ENCODE data around the gene DENND4A.
A peak's percentile ranks its signal among the peaks of the same experiment; 100 is the strongest.

DENND4A gene

GRCh38 chr15:65666257-65666656 lies 125.8 kb downstream of the DENND4A start:
- DNase-seq (ENCODE audit: low read depth), result no peak

GRCh38 chr15:65663521-65663920 lies 128.6 kb downstream of the DENND4A start:
- DNase-seq (ENCODE audit: low read depth), result no peak

DNA sequence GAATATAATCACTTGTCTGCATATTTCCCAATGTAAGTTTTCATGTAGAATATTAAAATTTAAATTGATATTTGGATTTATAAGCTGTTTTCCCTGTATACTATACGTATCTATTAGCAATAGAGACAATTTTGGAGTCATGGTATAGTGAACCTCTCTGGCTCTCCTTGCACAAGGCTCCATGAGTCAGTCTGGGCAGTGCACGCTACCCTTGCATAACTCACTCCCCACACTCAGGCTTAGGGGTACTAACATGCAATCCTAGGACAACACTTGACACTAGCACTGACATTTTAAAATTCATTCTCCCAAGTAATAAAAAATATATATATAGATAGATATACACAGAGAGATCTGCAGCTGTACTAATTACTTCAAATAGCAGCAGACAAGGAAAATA lies 131.2 kb downstream of the DENND4A start:
- DNase-seq (ENCODE audit: low read depth), result no peak

- no peak for DNase-seq (ENCODE audit: low read depth)
Observed at GRCh38 chr15:65659502-65660052, 132.5 kb downstream of the DENND4A start.

GRCh38 chr15:65655457-65655856 lies 136.6 kb downstream of the DENND4A start:
- DNase-seq (ENCODE audit: low read depth), result no peak

- DNase-seq (ENCODE audit: low read depth), result no peak
Observed at GRCh38 chr15:65655026-65655425, 137.1 kb downstream of the DENND4A start.

DNA sequence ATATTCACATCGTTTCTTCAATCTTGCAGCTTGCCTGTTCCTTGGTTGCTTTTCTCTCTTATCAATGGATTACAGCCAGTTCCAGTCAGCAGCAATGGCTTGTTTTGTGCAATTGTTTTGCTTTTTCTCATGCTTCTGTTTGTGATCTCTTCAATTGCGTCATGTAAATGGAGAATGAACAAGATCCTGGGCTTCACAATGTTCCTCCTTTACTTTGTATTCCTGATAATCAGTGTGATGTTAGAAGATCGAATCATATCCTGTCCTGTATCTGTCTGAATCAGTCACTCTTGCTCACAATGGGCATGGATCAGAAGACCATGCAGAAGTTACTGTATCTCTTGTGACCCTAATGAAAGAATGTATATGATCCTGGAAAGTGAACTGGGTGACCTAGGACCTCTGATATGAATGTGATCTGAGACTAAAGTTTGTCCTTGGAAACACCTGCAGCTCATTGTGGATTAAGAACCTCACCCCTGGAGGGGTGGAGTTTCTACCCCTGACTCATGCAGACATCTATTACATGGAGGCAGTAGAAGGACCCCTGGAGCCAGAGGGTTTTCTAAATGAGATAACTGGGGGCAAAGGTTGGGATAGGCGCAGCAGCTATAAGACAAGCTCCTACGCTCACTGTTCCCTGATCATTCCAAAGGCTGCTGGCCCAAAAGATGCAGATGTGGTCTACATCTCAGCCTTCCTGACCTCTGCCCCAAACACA lies 138.1 kb downstream of the DENND4A start:
- no peak for DNase-seq (ENCODE audit: low read depth)

DNA sequence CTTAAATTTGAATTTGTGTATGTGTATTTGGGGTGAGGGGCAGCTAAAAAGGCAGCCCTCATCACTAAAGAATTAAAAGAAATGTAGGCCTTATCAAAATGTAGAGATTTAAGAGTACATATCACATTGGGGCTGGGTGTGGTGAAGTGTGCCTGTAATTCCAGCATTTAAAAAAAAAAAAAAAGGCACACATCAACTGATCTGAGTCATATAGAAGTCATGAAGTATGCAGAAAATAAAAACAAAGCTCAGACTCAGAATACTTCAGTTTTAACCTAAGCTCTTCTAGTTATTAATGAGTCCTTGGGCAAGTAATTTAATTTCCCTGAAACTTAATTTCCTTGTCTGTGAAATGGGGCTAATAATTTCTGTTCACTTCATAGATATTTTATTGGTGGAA lies 138.8 kb downstream of the DENND4A start:
- no peak for DNase-seq (ENCODE audit: low read depth)

- no peak for DNase-seq (ENCODE audit: low read depth)
Observed at GRCh38 chr15:65651831-65652749, 140.0 kb downstream of the DENND4A start.

DNA sequence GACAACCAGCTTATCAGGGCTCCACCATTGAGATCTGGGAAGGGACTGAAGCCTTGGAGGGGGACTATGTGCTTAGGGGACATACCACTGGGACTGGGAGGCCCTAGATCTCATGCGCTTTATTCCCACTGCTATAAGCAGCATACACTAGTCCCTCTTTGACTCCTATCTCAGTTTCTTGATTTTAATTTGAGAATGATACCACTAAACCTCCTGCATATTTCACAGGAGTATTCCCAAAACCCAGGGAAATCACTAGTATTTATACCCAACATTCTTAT lies 141.1 kb downstream of the DENND4A start:
- DNase-seq (ENCODE audit: low read depth), result no peak

DNA sequence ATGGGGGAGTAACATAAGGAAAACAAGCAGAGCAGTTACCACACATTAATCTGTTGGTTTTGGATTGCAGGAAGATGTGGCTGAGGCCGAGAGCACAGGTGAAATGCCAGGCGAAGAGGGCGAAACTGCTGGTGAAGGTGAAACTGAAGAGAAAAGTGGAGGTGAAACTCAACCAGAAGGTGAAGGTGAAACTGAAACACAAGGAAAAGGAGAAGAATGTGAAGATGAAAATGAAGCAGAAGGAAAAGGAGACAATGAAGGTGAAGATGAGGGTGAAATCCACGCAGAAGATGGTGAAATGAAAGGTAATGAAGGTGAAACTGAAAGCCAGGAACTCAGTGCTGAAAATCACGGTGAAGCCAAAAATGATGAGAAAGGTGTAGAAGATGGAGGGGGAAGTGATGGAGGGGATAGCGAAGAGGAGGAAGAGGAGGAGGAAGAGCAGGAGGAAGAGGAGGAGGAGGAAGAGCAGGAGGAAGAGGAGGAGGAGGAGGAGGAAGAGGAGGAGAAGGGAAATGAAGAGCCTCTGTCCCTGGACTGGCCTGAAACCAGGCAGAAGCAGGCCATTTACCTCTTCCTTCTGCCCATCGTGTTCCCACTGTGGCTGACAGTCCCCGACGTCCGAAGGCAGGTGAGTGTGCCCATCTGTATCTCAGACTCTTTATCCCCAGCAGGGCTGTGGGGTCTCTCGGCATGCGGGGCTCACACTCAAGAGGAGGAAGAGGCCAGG lies 141.6 kb downstream of the DENND4A start:
- no peak for DNase-seq (ENCODE audit: low read depth)

DNA sequence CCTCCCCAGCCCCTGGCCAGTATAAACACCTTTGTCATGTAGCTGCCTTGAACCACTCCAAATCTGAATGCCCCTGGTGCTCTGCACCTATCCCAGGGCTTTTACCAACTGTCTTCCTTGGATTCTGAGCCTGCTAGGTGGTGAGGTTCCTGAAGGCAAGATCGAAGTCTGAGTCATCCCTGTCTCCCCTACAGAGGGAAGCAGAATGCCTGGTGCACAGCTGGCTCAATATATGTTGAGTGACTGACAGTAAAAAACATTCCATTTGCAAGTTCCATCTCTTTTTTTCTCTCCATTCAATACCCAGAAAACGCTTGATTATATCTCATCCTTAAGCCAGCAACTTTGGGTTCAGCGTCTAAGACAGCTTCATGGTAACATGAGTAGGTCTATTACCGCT lies 145.6 kb downstream of the DENND4A start:
- DNase-seq (ENCODE audit: low read depth), result no peak

DNA sequence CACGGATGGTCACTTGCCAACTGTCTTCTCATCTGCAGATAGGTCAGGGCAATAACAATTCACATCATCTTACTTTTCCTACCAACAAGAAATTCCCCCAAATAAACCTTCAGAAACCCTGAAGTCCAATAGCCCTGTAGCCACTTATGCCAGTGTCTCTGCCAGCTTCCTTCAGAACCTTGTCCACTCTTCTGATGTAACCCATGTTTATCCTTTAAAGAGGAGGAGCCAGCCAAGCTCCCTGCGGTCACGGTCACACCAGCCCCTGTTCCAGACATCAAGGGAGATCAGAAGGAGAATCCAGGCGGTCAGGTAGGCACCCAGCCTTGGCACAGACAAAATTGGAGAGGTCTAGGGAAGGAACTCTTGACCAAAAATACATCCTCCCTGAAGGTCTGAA lies 146.7 kb downstream of the DENND4A start:
- no peak for DNase-seq (ENCODE audit: low read depth)

DNA sequence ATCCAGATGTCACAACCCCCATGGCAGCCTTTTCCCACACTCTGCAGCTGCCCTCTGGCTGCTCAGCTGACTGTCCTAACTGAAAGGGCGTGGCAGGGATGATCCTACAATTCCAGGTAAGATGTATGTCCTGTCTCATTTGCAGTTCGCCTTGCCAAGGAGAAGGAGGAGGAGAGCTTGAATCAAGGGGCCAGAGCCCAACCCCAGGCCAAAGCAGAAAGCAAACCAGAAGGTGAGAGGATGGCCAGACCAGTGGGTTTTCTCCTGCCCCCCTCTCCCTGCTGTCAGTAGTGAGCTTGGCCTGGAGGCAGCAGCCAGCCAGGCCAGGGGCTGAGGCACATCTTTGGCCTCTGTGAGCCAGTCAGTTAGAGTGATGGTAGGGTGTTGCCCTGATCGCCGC lies 147.8 kb downstream of the DENND4A start:
- DNase-seq (ENCODE audit: low read depth), result no peak

GRCh38 chr15:65642594-65642993 lies 149.5 kb downstream of the DENND4A start:
- no peak for DNase-seq (ENCODE audit: low read depth)

DNA sequence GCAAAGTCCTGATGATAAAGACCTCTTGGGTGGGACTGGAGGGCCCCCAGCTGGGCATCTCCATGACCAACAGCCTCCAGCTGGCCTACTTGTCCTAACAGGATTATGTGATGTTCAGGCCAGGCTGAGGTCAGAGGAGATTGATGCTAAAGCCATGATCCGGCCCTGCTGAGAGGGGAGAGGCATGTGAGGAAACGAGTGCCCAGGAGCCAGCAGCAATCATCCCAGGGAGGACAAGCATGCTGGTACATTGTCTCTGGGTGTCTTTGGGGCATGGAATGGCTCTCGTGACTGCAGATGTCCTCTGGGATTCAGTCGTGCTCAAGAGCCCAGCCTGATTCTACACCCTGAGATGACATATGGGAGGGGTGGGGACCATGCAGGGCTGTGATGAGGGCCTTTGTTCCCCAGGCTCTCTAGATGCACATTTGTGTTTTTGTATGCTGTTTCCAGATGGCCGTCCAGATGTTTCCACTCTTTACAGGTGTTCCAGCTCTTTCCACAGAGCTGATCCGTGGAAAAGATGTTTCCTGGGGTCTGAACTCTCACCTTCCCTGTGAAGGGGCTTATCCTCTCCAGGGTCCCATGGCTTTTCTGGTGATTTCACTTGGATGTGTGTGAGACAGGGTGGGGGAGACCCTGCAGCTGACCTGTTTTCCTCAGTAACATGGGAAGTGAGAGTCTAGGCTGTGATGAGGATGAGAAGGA lies 150.2 kb downstream of the DENND4A start:
- DNase-seq (ENCODE audit: low read depth), result no peak

- DNase-seq (ENCODE audit: low read depth), result no peak
Observed at GRCh38 chr15:65639509-65639908, 152.6 kb downstream of the DENND4A start.

- peak; percentile 18 for DNase-seq (ENCODE audit: low read depth)
Observed at GRCh38 chr15:65638681-65639089, 153.4 kb downstream of the DENND4A start.

- DNase-seq (ENCODE audit: low read depth), result no peak
Observed at GRCh38 chr15:65638109-65638508, 154.0 kb downstream of the DENND4A start.

- no peak for DNase-seq (ENCODE audit: low read depth)
Observed at GRCh38 chr15:65634356-65634755, 157.7 kb downstream of the DENND4A start.

DNA sequence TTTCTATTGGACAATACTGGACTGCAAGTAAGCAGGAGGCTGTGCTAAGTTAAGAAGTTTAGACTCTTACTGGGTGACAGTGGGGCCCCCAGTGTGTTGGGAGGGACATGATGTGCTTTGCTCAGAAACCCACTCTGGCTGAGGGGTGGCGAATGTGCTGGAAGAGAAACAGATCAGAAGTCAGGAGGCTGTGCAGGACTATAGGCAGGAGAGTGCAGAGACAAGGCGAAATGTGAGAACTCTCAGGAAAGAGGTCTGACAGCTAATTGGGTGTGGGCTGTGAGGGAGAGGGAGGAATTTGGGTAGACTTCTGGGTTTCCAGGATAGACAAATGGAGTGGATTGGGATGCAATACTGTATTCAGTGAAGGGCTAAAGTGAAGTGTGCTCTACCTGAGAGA lies 158.3 kb downstream of the DENND4A start:
- no peak for DNase-seq (ENCODE audit: low read depth)
